SK-N-MC (cell line): ENCODE results near the gene FRK.

ENCODE experiments used
- EZH2 ChIP-seq: fragments of 200-600 bp; sonication (generic); IDR thresholded peaks from one replicate; pipeline ENCODE4 v1.6.1; 2017; ENCODE audit warnings: antibody characterized with exemption
- FOXP2 ChIP-seq: optimal IDR thresholded peaks from 2 replicates; pipeline ENCODE3; 2011; ENCODE audit warnings: mild to moderate bottlenecking, moderate library complexity; ENCODE audit not compliant: insufficient read depth; ENCODE audit errors: extremely low read length, control extremely low read depth
- POLR2AphosphoS5 ChIP-seq: IDR thresholded peaks from 2 replicates; pipeline ENCODE4 v1.6.1; 2012; ENCODE audit warnings: mild to moderate bottlenecking, low read depth, low read length, borderline replicate concordance

- TF ChIP-seq EZH2 (no peak), POLR2AphosphoS5 (no peak), FOXP2 (no peak)
Observed at GRCh38 chr6:115882771-115883170, 177.9 kb downstream of the FRK start.
